CD4-positive, alpha-beta T cell treated with Interleukin-6 at 100 ng/mL for 8 hours (primary cell): ENCODE measurements around the gene HES4.
"Not testable (repeated sequence)": the region's sequence is repeated elsewhere in the genome, so short reads cannot be mapped to it uniquely, and the experiment has no call there.

Experiments
- DNase-seq: peaks from one replicate; pipeline ENCODE4 v3.0.0-alpha.2; 2020; ENCODE audit warnings: mixed read lengths, low spot score

The HES4 gene

GRCh38 chr1:1033009-1033587 is 33.2 kb upstream of the HES4 start:
- peak; percentile 77 for DNase-seq

GRCh38 chr1:1032424-1032823 is 32.5 kb upstream of the HES4 start:
- no peak for DNase-seq

GRCh38 chr1:1031659-1032235 is 31.9 kb upstream of the HES4 start:
- DNase-seq, result no peak

- DNase-seq, result not testable (repeated sequence)
These were observed 31.2 kb upstream of the HES4 start for GRCh38 chr1:1030867-1031658.

- DNase-seq, result no peak
These were observed 27.9 kb upstream of the HES4 start for GRCh38 chr1:1027791-1028190.

- no peak for DNase-seq
These were observed 26.9 kb upstream of the HES4 start for GRCh38 chr1:1026599-1027413.

- no peak for DNase-seq
These were observed 25.8 kb upstream of the HES4 start for GRCh38 chr1:1025730-1026129.

- no peak for DNase-seq
These were observed 25.1 kb upstream of the HES4 start for GRCh38 chr1:1024771-1025699.

- DNase-seq, result no peak
These were observed 24.4 kb upstream of the HES4 start for GRCh38 chr1:1024149-1024770.

- no peak for DNase-seq
These were observed 23.8 kb upstream of the HES4 start for GRCh38 chr1:1023700-1024099.

- no peak for DNase-seq
These were observed 22.6 kb upstream of the HES4 start for GRCh38 chr1:1022302-1023009.

- no peak for DNase-seq
These were observed 22.0 kb upstream of the HES4 start for GRCh38 chr1:1021920-1022259.

- no peak for DNase-seq
These were observed 21.4 kb upstream of the HES4 start for GRCh38 chr1:1021010-1021919.

- DNase-seq, result no peak
These were observed 20.6 kb upstream of the HES4 start for GRCh38 chr1:1020415-1021009.

GRCh38 chr1:1020000-1020404 is 20.1 kb upstream of the HES4 start, which contains the start of gene AGRN:
TSS of gene AGRN (plus strand) at chr1:1020120. CDS start at chr1:1020173, 53 bp downstream.
- no peak for DNase-seq

- peak; percentile 77 for DNase-seq
These were observed 19.5 kb upstream of the HES4 start for GRCh38 chr1:1019122-1019999.

GRCh38 chr1:1018321-1018685 is 18.4 kb upstream of the HES4 start:
- not testable (repeated sequence) for DNase-seq
